ENCODE measurements around the gene TRIML1.
"Not testable (repeated sequence)": the region's sequence is repeated elsewhere in the genome, so short reads cannot be mapped to it uniquely, and the experiment has no call there.

The TRIML1 gene

GRCh38 chr4:188147776-188148175 is 8.5 kb downstream of the TRIML1 start:
- no peak overlapping the region for H3K27ac ChIP-seq

GRCh38 chr4:188154668-188155405 is 15.6 kb downstream of the TRIML1 start:
- TF ChIP-seq ZFX (IDR thresholded peaks at IDR 0.05; ENCODE audit: borderline replicate concordance) (no peak), CTCF (IDR thresholded peaks at IDR 0.05) (no peak)
- H3K27ac ChIP-seq: no peak overlapping the region

More at GRCh38 chr4:188147776-188148175, 8.5 kb downstream of the TRIML1 start:
- TF ChIP-seq ZFX (IDR thresholded peaks at IDR 0.05; ENCODE audit: borderline replicate concordance): no peak
- no peak for TF ChIP-seq CTCF (IDR thresholded peaks at IDR 0.05)

- TF ChIP-seq ZFX (IDR thresholded peaks at IDR 0.05; ENCODE audit: borderline replicate concordance): no peak
- TF ChIP-seq CTCF (IDR thresholded peaks at IDR 0.05): no peak
- no peak overlapping the region for H3K27ac ChIP-seq
Measured at GRCh38 chr4:188158336-188158735, 19.1 kb downstream of the TRIML1 start.

- H3K27ac ChIP-seq: not testable (repeated sequence)
Measured at GRCh38 chr4:188159513-188160226, 20.4 kb downstream of the TRIML1 start.

- no peak for TF ChIP-seq CTCF (IDR thresholded peaks at IDR 0.05)
- no peak for TF ChIP-seq ZFX (IDR thresholded peaks at IDR 0.05; ENCODE audit: borderline replicate concordance)
- no peak overlapping the region for H3K27ac ChIP-seq
Measured at GRCh38 chr4:188160406-188160805, 21.2 kb downstream of the TRIML1 start.

- TF ChIP-seq ZFX (IDR thresholded peaks at IDR 0.05; ENCODE audit: borderline replicate concordance): no peak
- no peak for TF ChIP-seq CTCF (IDR thresholded peaks at IDR 0.05)
- H3K27ac ChIP-seq: no peak overlapping the region
Measured at GRCh38 chr4:188161167-188161566, 21.9 kb downstream of the TRIML1 start.

GRCh38 chr4:188162698-188163097 is 23.5 kb downstream of the TRIML1 start:
- no peak overlapping the region for H3K27ac ChIP-seq
- no peak for TF ChIP-seq ZFX (IDR thresholded peaks at IDR 0.05; ENCODE audit: borderline replicate concordance)
- TF ChIP-seq CTCF (IDR thresholded peaks at IDR 0.05): no peak

Measured in 22Rv1 (cell line).